Activated CD4-positive, alpha-beta T cell treated with anti-CD3 and anti-CD28 coated beads, Interleukin-2, Interleukin-6, amounts not matched to agents 100 ng/mL and 50 ng/mL, durations not matched to agents 16 hours and 8 hours (primary cell): Measurements from ENCODE around the gene ICA1.

ENCODE experiments used
- DNase-seq: peaks from one replicate; pipeline ENCODE4 v3.0.0-alpha.2; 2020

Gene ICA1

DNA sequence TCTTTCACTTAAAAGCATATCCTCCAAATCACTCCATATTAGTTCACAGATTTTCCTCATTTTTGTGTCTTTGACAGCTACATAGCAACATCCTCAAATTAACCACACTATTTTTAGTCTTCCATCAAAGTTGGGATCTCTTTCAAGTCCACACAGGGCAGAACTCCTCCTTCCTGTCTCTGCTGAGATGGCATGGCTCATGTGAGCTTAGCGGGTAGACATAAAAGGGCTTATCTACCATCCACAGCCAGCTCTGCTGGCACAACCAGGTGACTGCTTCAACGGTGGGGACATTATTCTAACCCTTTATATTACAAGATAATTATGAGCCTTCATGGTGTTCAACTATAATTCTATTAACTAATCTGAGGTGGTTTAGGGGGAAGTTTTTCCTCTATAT is 35.5 kb downstream of the ICA1 start:
- no peak for DNase-seq

- DNase-seq: no peak
These were observed 40.4 kb downstream of the ICA1 start for GRCh38 chr7:8221567-8221966.

GRCh38 chr7:8221101-8221495 is 40.9 kb downstream of the ICA1 start:
- DNase-seq: no peak

DNA sequence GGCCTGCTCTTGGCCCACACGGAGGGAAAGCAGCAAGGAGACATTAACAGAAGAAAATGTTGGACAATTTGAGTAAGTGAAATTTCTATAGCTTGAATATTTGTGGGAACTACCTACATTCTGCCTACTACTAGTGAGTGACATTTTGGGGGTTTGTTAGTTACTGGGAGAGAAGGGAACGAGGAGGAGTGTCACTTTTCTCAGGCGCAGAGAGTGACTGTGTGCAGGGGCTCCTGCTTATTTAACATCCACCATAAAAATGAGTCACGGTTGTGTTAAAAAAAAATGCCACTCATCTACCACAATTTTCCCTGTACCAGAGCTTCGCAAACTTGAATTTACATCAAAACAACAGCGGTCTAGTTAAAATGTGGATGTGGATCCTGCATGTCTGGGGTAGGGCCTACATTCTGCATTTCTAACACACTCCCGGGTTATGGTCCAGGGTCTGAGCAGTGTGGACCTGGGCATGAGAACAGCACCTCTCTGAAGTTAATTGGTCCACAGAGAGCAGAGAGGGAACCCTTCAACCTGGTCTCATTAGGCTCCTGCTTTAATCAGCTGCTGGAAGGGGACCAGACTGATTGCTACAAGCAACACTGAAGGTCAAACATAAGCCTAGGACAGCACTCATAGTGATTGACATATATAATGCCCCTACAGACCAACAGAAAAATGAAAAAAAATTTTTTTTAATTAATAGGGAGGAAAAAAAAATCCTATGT is 41.4 kb downstream of the ICA1 start:
- DNase-seq: no peak

DNA sequence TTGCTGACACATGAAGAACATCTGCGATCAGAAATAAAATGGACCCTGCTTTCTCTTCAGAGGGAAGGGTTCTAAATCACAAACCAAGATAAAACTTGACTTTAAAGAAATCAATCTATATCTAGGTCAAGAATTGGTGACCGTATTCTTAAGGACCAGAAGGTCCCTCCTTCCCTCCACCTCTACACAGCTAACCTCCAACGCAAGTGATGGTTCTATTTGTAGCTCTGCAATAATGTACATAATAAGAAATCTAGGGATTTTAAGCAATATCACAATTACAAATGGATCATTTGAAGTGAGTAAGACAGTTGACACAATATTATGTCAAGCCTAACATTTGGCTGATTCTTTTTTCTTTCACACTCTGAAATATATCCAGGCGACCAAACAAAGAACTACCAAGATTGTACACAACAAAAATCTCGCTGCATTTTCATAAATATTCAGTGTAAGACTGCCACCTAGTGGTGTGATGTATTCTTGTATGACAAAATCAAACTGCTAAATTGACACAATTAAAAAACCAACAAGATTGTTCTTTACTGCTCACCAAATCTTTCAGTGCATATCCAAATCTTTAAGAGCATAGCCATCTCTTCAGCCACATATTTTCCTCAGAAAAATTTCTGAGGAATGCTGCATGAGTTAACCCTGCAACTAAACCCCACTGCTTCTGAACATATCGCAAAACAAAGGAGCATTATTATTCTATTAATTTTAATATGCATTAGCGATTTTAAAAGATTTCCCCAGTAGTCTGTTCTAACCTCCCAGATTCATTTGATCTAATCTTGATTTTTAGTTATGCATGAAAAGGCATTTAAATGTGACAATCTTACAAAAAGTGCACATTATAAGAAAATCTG is 44.5 kb downstream of the ICA1 start:
- peak; percentile 76 for DNase-seq

DNA sequence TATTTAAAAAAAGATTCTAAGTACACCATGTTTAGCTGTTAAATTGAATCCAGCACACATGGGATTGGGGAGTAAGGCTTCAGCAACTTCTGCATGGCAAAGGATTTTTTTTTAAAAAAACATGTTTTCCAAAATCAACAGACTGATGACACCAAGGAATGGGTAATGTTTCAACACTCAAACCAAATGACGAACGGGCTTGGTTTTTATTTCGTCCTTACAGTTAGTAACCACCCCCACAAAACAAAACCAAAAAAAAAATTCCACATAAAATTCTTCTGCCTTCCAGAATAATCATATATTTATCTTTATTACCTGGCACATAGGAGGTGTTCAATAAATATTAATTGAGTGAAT is 45.7 kb downstream of the ICA1 start:
- no peak for DNase-seq

DNA sequence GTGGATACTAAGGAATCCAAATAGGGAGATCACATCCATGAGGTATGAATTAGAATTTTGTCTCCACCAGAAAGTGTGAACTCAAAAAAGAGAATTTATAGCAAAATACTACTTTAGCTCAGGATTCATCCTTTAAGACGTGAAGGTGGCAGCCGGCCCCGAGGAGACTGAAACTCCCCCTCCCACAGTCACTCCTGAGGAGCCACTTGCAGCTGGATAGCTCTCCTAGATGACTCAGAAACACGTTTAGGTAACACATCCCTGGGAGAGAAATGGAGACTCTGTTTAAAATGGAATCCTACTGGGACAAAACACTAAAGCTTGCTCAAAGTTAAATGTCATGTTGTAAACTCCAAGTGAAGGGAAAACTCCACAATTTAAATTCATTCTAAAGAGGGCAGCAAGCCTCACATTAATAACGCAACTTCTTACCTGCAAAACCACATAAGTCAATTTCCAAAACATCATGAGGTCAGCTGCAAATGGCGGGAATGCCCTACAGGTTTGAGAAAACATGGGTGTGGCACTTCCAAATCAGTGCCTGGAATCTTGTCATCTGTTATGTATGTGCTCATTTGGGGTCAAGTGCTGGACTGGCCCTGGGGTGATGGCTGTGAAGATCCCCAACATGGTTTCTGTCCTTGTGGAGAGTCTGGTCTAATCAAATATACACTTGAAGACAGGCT is 46.2 kb downstream of the ICA1 start:
- DNase-seq: no peak

GRCh38 chr7:8214244-8214824 is 47.6 kb downstream of the ICA1 start:
- no peak for DNase-seq

DNA sequence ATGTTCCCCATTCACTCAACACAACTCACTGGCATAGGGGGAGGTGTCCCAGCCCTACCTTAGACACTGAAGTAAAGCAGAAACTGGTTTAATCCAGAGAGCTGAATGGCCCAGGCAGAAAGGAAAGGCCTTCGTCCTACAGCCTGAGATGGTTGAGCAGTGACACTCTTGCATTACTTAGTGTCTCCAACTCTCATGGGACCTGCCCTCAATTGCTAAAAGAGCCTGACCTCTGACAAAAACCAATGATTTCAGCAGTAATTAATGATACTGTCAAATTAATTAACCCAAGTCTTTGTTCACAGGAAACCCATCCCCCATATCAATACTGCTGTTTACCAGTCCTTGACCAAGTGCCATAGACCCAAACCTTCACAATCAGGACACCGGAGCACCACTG is 48.6 kb downstream of the ICA1 start:
- no peak for DNase-seq

DNA sequence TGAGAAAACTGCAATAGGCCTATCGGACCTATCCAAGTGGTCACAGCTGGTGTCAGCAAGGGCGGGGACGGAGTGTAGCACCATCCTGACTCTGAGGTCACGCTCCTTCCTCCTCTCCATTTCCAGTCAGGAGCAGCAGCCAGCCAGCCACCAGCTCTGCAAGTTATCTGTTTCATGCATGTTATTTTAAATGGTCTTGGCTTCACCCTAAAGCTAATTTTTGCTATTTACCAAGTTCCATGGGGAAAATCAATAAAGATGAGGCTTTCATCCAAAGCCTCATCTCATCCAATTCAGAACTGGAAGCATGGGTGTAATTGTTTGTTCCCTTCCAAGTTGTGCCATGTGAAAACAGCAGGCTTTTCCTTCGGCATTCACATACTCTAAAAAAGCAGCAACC is 49.3 kb downstream of the ICA1 start:
- DNase-seq: no peak

- no peak for DNase-seq
These were observed 50.3 kb downstream of the ICA1 start for GRCh38 chr7:8211725-8212096.

DNA sequence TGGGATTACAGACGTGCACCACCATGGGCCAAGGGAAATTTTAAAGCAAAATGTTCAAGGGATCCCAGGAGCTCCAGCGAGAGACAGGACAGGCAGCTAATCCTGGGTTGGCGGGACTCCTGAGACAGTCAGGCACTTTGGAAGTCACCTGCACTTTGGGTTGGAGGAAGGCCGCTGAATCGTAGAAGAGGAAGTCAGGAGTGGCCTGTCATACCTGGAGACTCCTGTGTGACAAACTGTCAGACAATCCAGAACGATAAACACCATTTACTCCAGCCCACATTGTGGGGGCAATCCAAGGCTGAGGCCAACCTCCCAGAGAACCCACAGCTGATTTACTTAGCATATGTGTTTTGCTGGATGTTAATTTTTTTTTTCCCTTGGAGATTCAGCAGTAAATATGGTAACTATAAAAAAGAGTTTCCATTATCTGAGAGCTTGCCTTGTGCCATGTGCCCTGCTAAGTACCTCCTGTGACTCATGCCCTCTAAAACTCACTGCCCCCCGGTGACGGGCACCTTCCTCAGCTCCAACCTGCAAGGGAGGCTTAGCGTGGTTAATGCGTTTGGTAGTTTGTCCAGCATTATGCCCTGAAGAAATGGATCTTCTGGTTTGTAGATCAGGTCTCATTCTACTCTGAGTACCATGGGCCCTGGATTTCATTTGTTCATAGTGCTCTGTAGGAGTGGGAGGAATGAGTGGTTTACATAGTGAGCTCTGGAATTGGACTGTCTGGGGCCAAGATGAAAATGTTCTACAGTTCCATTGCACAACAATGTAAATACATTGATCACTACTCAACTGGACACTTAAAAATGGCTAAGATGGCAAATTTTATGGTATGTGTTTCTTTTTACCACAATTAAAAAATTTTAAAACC is 50.9 kb downstream of the ICA1 start:
- DNase-seq: no peak

DNA sequence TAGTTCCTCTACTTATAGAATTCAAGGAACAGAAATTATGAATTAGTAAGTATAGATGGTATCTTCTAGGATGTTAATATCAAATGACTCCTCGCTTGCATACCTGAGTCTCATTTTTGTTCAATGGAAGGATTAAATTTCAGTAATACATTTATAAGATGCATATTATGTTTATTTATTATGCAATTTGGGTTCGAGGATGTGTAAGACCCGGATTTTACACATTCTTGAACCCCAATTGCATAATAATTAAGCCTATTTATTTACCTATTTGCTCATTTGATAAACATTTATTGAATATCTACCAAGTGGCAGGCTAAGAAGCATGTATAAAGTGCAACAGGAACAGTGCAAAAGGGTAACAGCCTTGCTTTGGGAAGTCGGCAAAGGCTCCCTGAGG is 52.6 kb downstream of the ICA1 start:
- no peak for DNase-seq

DNA sequence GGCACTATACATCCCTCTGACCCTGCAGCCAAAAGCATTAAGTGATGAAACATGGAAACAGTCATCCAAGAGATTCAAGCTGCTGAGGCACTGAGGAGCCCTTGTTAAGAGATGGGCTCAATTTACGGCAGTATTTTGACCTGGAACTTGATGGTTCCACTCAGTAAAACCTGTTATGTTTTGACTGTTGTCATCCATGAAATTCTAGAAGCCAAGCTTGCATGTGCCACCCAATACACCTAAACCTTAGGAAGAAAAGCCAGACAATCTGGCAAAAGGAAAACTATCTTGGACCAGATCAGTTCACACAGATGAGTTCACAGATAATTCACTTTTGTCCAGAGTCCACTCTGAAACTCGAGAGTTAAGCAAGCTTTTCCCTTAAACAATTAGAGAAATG is 53.2 kb downstream of the ICA1 start:
- DNase-seq: no peak

DNA sequence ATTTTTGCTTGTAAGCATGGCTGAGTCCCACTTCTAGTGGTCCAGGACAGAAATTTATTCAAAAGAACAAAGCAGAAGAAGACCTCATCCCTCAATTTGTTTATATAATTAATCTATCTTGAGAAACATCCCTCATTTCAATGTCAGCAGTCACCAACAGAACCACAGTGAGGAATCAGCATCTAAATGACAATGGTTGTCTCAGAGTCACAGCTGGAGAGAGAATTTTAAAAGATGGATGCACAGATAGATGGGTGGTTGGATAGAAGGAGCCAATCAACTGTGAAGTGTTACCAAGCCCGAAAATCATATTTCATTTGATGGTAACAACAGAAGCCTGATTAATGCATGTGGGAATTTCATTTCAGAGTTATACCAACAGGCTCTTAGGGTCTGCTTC is 55.0 kb downstream of the ICA1 start:
- no peak for DNase-seq

- no peak for DNase-seq
These were observed 56.4 kb downstream of the ICA1 start for GRCh38 chr7:8205537-8205936.

DNA sequence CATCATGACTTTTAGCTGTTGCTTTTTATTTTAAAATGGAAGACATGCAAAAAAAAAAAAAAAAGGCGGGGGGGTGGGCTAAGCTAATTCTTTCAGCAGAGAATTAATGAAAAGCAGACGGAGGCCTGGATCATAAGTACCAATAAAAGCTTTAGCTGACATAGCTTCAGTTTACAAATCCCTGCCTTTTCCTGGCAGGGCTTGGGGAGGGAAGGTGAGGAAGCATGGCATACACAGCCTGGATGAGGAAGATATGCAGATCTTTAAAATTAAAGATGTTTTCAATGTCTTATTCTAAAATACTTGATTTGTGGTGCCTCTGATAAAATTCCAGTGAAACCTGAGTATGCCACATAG is 57.0 kb downstream of the ICA1 start:
- DNase-seq: no peak

- no peak for DNase-seq
These were observed 57.5 kb downstream of the ICA1 start for GRCh38 chr7:8204339-8205030.

- DNase-seq: no peak
These were observed 60.0 kb downstream of the ICA1 start for GRCh38 chr7:8201846-8202441.

DNA sequence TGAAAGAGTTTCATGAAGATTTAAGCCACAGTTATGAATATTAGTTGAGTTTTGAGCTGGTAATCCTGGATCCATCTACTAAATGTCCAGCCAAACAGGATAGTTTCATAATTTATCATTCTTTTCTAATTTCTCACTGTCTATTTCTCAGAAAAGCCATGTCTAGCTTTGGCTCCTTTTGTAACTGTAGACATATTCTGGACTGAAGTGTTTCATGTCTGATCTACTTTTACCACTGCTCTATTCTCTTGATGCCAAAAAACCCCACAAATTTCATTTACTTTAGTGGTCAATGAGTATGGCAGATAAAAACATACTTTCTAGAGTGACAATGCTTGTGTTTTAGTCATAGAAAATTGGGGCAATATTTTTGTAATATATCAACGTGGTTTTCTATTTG is 61.2 kb downstream of the ICA1 start:
- DNase-seq: no peak

GRCh38 chr7:8200316-8200715 is 61.7 kb downstream of the ICA1 start:
- DNase-seq: no peak
